Type B pancreatic cell (in vitro differentiated cells): ENCODE results near the gene TEKT2. TPM values are rescaled to one million over a fixed set of nuclear protein-coding genes. Genes with fewer than 3 reads are reported as not detected.

Experiments used
- DNase-seq: peaks from one replicate; pipeline ENCODE4 v3.0.0; 2021; ENCODE audit warnings: mixed read lengths; ENCODE audit not compliant: unreplicated experiment; ENCODE audit errors: extremely low spot score
- H3K27ac Mint-ChIP-seq: 2 replicates; pipeline ENCODE4 v1.8.0; 2021; ENCODE audit warnings: mild to moderate bottlenecking, mixed read lengths
- H3K27me3 Mint-ChIP-seq: 2 replicates; pipeline ENCODE4 v1.8.0; 2021; ENCODE audit warnings: mixed read lengths
- H3K36me3 Mint-ChIP-seq: 2 replicates; pipeline ENCODE4 v1.8.0; 2021; ENCODE audit warnings: mixed read lengths
- H3K4me1 Mint-ChIP-seq: one replicate; pipeline ENCODE4 v1.8.0; 2021; ENCODE audit warnings: mixed read lengths; ENCODE audit not compliant: unreplicated experiment
- H3K4me3 Mint-ChIP-seq: 2 replicates; pipeline ENCODE4 v1.8.0; 2021; ENCODE audit warnings: mild to moderate bottlenecking, mixed read lengths
- H3K9me3 Mint-ChIP-seq: 2 replicates; pipeline ENCODE4 v1.8.0; 2021; ENCODE audit warnings: mixed read lengths
- CTCF ChIP-seq: fragments of 200-600 bp; sonication (generic); conservative IDR thresholded peaks from 2 replicates; pipeline ENCODE4 v1.5.0; 2021; ENCODE audit warnings: antibody characterized with exemption, mild to moderate bottlenecking
- total RNA-seq: library from RNA; stranded (reverse); gene quantifications from 2 replicates; pipeline ENCODE4 v1.2.1, GENCODE V29; 2021; ENCODE audit warnings: low replicate concordance

TEKT2 gene
- total RNA-seq, 1 donor from 2014 or later, result 9.6 TPM

GRCh38 chr1:36115931-36116330 is 32.0 kb downstream of the TEKT2 start:
- no peak overlapping the region for H3K4me3 Mint-ChIP-seq
- no peak for TF ChIP-seq CTCF
- peaks cover 14% of the 10 kb centered on the region for H3K27me3 Mint-ChIP-seq
- peaks cover 11% of the 10 kb centered on the region for H3K4me1 Mint-ChIP-seq
- H3K9me3 Mint-ChIP-seq, result no peaks in the 10 kb centered on the region
- H3K36me3 Mint-ChIP-seq, result no peaks in the 10 kb centered on the region
- no peak for DNase-seq
- no peak overlapping the region for H3K27ac Mint-ChIP-seq

- Mint-ChIP-seq H3K4me3 (no peak overlapping the region), H3K27me3 (peaks cover 17% of the 10 kb centered on the region), H3K9me3 (no peaks in the 10 kb centered on the region), H3K4me1 (peaks cover 3% of the 10 kb centered on the region), H3K27ac (no peak overlapping the region), H3K36me3 (no peaks in the 10 kb centered on the region)
- no peak for TF ChIP-seq CTCF
- no peak for DNase-seq
These were observed 33.0 kb downstream of the TEKT2 start for GRCh38 chr1:36116901-36117300.

GRCh38 chr1:36118447-36119204 is 34.7 kb downstream of the TEKT2 start:
- TF ChIP-seq CTCF, result no peak
- DNase-seq, result no peak
- peaks cover 20% of the 10 kb centered on the region for H3K4me1 Mint-ChIP-seq
- no peak overlapping the region for H3K27ac Mint-ChIP-seq
- H3K9me3 Mint-ChIP-seq, result no peaks in the 10 kb centered on the region
- H3K36me3 Mint-ChIP-seq, result no peaks in the 10 kb centered on the region
- no peak overlapping the region for H3K4me3 Mint-ChIP-seq
- H3K27me3 Mint-ChIP-seq, result peaks cover 27% of the 10 kb centered on the region

GRCh38 chr1:36119456-36119855 is 35.6 kb downstream of the TEKT2 start:
- Mint-ChIP-seq H3K4me3 (no peak overlapping the region), H3K27ac (no peak overlapping the region), H3K9me3 (no peaks in the 10 kb centered on the region), H3K36me3 (no peaks in the 10 kb centered on the region), H3K27me3 (peaks cover 36% of the 10 kb centered on the region), H3K4me1 (peaks cover 20% of the 10 kb centered on the region)
- no peak for DNase-seq
- TF ChIP-seq CTCF, result no peak

- Mint-ChIP-seq H3K4me1 (peaks cover 29% of the 10 kb centered on the region), H3K36me3 (no peaks in the 10 kb centered on the region), H3K27me3 (peaks cover 46% of the 10 kb centered on the region), H3K9me3 (no peaks in the 10 kb centered on the region), H3K27ac (no peak overlapping the region), H3K4me3 (no peak overlapping the region)
- DNase-seq, result no peak
- no peak for TF ChIP-seq CTCF
These were observed 38.5 kb downstream of the TEKT2 start for GRCh38 chr1:36122062-36123030.
